Measurements from ENCODE around the gene LCA5L. TPM values are rescaled to one million over a fixed set of nuclear protein-coding genes. Genes with fewer than 3 reads are reported as not detected.

The LCA5L gene
- total and polyA plus RNA-seq, 10 of the 15 experiments (the other 5 are each of a cell fraction or from before 2014, with no cell fraction given) = 0.18 to 0.55 (median 0.27) TPM; not detected in 2

DNA sequence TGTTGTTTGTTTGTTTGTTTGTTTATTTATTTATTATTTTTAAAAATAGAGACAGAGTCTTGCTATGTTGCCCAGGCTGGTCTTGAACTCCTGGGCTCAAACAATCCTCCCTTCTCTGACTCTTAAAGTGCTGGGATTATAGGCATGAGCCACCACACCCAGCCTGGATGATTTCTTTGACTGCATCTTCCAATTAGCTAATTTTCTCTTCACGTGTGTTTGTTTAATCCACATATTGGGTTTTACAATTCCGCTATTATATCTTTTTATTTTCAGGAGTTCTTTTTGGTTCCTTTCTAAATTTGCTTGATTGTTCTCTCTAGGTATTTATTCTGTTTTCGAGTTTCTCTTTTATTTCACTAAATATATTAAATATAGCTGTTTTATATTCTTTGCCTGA is 26.0 kb upstream of the LCA5L start (continued):
- TF ChIP-seq, protein P1, sequence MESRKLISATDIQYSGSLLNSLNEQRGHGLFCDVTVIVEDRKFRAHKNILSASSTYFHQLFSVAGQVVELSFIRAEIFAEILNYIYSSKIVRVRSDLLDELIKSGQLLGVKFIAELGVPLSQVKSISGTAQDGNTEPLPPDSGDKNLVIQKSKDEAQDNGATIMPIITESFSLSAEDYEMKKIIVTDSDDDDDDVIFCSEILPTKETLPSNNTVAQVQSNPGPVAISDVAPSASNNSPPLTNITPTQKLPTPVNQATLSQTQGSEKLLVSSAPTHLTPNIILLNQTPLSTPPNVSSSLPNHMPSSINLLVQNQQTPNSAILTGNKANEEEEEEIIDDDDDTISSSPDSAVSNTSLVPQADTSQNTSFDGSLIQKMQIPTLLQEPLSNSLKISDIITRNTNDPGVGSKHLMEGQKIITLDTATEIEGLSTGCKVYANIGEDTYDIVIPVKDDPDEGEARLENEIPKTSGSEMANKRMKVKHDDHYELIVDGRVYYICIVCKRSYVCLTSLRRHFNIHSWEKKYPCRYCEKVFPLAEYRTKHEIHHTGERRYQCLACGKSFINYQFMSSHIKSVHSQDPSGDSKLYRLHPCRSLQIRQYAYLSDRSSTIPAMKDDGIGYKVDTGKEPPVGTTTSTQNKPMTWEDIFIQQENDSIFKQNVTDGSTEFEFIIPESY (IDR thresholded peaks at IDR 0.05) = no peak
- TF ChIP-seq NR2C1 (IDR thresholded peaks at IDR 0.05) = no peak
- no peak for TF ChIP-seq KAT2A (conservative IDR thresholded peaks at IDR 0.05; ENCODE audit: control insufficient read depth, low read depth, low read length)
- TF ChIP-seq RUNX3 (IDR thresholded peaks at IDR 0.05; ENCODE audit: low read length) = no peak
- TF ChIP-seq, protein P2, sequence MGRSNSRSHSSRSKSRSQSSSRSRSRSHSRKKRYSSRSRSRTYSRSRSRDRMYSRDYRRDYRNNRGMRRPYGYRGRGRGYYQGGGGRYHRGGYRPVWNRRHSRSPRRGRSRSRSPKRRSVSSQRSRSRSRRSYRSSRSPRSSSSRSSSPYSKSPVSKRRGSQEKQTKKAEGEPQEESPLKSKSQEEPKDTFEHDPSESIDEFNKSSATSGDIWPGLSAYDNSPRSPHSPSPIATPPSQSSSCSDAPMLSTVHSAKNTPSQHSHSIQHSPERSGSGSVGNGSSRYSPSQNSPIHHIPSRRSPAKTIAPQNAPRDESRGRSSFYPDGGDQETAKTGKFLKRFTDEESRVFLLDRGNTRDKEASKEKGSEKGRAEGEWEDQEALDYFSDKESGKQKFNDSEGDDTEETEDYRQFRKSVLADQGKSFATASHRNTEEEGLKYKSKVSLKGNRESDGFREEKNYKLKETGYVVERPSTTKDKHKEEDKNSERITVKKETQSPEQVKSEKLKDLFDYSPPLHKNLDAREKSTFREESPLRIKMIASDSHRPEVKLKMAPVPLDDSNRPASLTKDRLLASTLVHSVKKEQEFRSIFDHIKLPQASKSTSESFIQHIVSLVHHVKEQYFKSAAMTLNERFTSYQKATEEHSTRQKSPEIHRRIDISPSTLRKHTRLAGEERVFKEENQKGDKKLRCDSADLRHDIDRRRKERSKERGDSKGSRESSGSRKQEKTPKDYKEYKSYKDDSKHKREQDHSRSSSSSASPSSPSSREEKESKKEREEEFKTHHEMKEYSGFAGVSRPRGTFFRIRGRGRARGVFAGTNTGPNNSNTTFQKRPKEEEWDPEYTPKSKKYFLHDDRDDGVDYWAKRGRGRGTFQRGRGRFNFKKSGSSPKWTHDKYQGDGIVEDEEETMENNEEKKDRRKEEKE (IDR thresholded peaks at IDR 0.05) = no peak
- TF ChIP-seq, protein P3, sequence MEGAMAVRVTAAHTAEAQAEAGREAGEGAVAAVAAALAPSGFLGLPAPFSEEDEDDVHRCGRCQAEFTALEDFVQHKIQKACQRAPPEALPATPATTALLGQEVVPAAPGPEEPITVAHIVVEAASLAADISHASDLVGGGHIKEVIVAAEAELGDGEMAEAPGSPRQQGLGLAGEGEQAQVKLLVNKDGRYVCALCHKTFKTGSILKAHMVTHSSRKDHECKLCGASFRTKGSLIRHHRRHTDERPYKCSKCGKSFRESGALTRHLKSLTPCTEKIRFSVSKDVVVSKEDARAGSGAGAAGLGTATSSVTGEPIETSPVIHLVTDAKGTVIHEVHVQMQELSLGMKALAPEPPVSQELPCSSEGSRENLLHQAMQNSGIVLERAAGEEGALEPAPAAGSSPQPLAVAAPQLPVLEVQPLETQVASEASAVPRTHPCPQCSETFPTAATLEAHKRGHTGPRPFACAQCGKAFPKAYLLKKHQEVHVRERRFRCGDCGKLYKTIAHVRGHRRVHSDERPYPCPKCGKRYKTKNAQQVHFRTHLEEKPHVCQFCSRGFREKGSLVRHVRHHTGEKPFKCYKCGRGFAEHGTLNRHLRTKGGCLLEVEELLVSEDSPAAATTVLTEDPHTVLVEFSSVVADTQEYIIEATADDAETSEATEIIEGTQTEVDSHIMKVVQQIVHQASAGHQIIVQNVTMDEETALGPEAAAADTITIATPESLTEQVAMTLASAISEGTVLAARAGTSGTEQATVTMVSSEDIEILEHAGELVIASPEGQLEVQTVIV (IDR thresholded peaks at IDR 0.05; ENCODE audit: borderline replicate concordance, partially characterized antibody) = no peak
- TF ChIP-seq, protein P4, sequence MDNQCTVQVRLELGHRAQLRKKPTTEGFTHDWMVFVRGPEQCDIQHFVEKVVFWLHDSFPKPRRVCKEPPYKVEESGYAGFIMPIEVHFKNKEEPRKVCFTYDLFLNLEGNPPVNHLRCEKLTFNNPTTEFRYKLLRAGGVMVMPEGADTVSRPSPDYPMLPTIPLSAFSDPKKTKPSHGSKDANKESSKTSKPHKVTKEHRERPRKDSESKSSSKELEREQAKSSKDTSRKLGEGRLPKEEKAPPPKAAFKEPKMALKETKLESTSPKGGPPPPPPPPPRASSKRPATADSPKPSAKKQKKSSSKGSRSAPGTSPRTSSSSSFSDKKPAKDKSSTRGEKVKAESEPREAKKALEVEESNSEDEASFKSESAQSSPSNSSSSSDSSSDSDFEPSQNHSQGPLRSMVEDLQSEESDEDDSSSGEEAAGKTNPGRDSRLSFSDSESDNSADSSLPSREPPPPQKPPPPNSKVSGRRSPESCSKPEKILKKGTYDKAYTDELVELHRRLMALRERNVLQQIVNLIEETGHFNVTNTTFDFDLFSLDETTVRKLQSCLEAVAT (IDR thresholded peaks at IDR 0.05) = no peak
- TF ChIP-seq RELA (IDR thresholded peaks at IDR 0.05; ENCODE audit: borderline replicate concordance, partially characterized antibody) = no peak

Measured in GM12878 (cell line).